Coronary artery (tissue), 2 donors: ENCODE measurements around the gene CCDC122.

ENCODE experiments used
- DNase-seq: peaks from one replicate; pipeline ENCODE4 v3.0.0-alpha.2; 2017; ENCODE audit warnings: low spot score
- H3K27ac ChIP-seq, 2 donors: fragments of 200-600 bp; sonication (generic); one replicate each; pipeline ENCODE4 v1.5.1; 2016 to 2019
- H3K4me3 ChIP-seq: fragments of 200-600 bp; sonication (generic); 2 replicates; pipeline ENCODE4 v1.5.1; 2016; ENCODE audit warnings: mild to moderate bottlenecking, moderate library complexity
- CTCF ChIP-seq: fragments of 200-600 bp; sonication (generic); IDR thresholded peaks from one replicate; pipeline ENCODE4 v1.5.1; 2019; ENCODE audit warnings: antibody characterized with exemption

CCDC122 gene

GRCh38 chr13:43911871-43912270, 32.3 kb upstream of the CCDC122 start:
- H3K4me3 ChIP-seq = no peak overlapping the region
- no peak for DNase-seq
- no peak overlapping the region for H3K27ac ChIP-seq
- no peak for TF ChIP-seq CTCF

- no peak for TF ChIP-seq CTCF
- Histone ChIP-seq H3K4me3 (no peak overlapping the region), H3K27ac (no peak overlapping the region)
- DNase-seq = no peak
Observed at GRCh38 chr13:43911278-43911677, 31.7 kb upstream of the CCDC122 start.

DNA sequence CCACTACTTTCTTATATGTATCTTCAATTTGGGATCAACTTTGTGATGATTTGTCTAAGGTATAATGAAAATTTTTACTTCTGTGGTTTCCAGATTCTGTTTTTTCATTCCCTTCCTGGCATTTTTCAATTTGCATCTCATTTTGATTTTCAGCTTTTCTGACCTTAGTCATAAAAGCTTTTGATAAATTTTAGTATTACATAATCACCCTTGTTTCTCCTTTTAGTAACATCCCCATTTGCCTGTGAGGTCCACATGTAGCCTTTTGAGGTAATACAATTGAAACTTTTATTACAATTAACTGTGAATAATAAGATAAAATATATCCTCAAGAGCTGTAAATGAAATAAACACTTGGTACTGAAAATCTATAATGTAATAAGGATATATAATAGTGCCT, 31.3 kb upstream of the CCDC122 start:
- TF ChIP-seq CTCF = no peak
- no peak for DNase-seq
- Histone ChIP-seq H3K4me3 (no peak overlapping the region), H3K27ac (no peak overlapping the region)

- Histone ChIP-seq H3K27ac (no peak overlapping the region), H3K4me3 (no peak overlapping the region)
- TF ChIP-seq CTCF = peak; percentile 47
- DNase-seq = no peak
Observed at GRCh38 chr13:43908156-43909126, 28.9 kb upstream of the CCDC122 start.

DNA sequence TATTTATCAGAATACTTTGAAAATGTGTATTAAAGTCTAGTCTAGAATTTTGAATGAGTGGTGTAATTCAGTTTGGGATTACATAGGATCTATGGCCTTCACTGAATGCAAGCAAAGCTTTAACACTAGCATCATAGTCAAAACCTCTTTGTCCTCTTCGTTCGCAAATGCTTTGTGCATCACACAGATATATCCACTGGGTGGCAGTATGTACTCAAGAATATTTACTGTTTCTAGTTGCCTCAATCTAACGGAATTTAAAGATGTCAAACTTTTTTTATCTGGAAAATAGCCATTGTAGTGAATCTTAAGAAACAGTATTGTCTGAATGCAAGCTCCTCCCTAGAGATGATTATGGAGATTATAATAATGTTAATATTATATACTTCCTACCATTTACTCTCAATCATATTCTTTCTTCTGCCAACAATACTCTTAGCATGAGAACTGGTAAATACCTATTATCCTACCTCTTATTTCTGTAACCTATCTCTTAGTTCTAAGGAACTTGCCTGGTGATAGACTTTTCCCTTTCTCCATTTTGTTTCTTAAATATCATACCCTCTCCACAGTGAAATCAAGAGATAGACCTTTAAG, 26.0 kb upstream of the CCDC122 start:
- H3K4me3 ChIP-seq = no peak overlapping the region
- H3K27ac ChIP-seq = no peak overlapping the region
- DNase-seq = no peak
- TF ChIP-seq CTCF = peak; percentile 81

DNA sequence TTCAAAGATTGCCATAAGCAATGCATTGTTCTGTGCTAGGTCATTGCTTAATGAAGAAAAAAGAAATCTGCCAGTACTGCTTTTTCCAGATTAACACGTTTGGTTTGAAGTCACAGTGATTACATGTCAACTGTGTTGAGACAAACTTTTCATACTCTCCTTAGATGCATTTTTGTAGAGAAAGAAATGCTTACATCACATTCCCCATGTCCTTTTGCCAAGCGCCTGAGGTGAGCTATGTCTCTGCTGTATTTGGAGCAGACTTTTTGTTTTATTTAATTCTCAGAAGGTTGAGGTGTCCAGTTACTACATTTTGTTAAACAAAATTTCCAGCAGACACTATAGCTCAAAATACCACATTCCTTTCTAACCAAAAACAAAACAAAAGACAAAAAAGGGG, 16.4 kb upstream of the CCDC122 start:
- no peak for DNase-seq
- TF ChIP-seq CTCF = no peak
- Histone ChIP-seq H3K27ac (no peak overlapping the region), H3K4me3 (no peak overlapping the region)

DNA sequence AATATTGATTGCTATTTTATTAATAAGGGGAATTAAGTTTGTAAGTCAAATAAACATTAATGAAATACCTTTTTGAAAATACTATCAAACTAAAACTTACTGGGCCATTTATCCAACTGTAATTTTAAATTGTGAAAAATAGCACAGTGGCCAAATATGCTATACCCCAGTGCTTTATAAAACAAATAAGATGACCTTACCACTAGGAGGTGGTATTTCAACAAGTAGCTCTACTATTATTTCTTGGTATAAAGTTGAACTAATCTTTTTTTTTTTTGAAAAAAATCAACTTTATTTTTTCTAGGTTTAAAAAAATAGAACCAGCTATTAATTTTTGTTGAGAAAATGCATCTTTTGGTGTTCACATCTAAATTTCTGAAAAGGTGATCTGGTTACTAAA, 14.9 kb upstream of the CCDC122 start:
- H3K27ac ChIP-seq = no peak overlapping the region
- no peak for TF ChIP-seq CTCF
- no peak overlapping the region for H3K4me3 ChIP-seq
- no peak for DNase-seq
